A549 (cell line): ENCODE measurements around the gene SOS1. TPM values are rescaled to one million over a fixed set of nuclear protein-coding genes. Genes with fewer than 3 reads are reported as not detected.

Experiments used
- ATAC-seq, 2 experiments: fragments of 200-7000 bp in 1 of 2; fragments of >200 bp in 1 of 2; cut with Nextera tagmentation in 1 of 2; cut with Tn5 transposase in 1 of 2; 3 replicates each; pipeline versions ENCODE4 v1.8.0 to v1.9.1; 2018 to 2020; ENCODE audit warnings: mild to moderate bottlenecking in 1 of 2, moderate library complexity in 1 of 2
- CTCF ChIA-PET: fragments of 300-600 bp; sonication (Branson Sonifier 250); formaldehyde crosslinking; extraction: SDS; loops from one replicate; lab custom pipeline; 2021; ENCODE audit warnings: antibody characterized with exemption, inconsistent platforms; lab: Yijun Ruan, JAX
- POLR2A ChIA-PET: fragments of 350-600 bp; formaldehyde crosslinking; extraction: SDS; loops from one replicate; lab custom pipeline; 2021; ENCODE audit warnings: antibody characterized with exemption, inconsistent platforms; lab: Yijun Ruan, JAX
- DNase-seq, 2 experiments: peaks; one replicate each; pipeline versions ENCODE4 v3.0.0 to v3.0.0-alpha.2; 2011 to 2016; ENCODE audit warnings: low read depth in 1 of 2, low spot score in 1 of 2
- FAIRE-seq: peaks from 2 replicates; lab custom pipeline; 2011; peaks lifted over from hg19 to GRCh38; lab: Jason Lieb, UNC
- H3K27ac ChIP-seq, 2 experiments: fragments of >200 bp; sonication (Bioruptor Twin); formaldehyde crosslinking; 3 replicates each; pipeline ENCODE4 v1.5.1; 2016 to 2017
- H3K4me1 ChIP-seq: fragments of >200 bp; sonication (Bioruptor Twin); formaldehyde crosslinking; 3 replicates; pipeline ENCODE4 v1.6.1; 2016
- H3K4me2 ChIP-seq: fragments of >200 bp; sonication (Bioruptor Twin); formaldehyde crosslinking; 3 replicates; pipeline ENCODE4 v1.6.1; 2016
- H3K4me3 ChIP-seq: fragments of >200 bp; sonication (Bioruptor Twin); formaldehyde crosslinking; 3 replicates; pipeline ENCODE4 v1.5.1; 2016
- H3K9me3 ChIP-seq: fragments of >200 bp; sonication (Bioruptor Twin); formaldehyde crosslinking; 3 replicates; pipeline ENCODE4 v1.6.1; 2016
- ATOH8 ChIP-seq: fragments of 250-450 bp; sonication (Bioruptor Pico); IDR thresholded peaks from 2 replicates; pipeline ENCODE4 v1.5.0; 2020; ENCODE audit warnings: low read depth, mild to moderate bottlenecking, moderate library complexity
- BHLHE40 ChIP-seq: IDR thresholded peaks from 2 replicates; pipeline ENCODE4 v1.6.1; 2012; ENCODE audit warnings: low read depth, low read length, inconsistent platforms
- CEBPB ChIP-seq, 2 experiments: fragments of >200 bp in 1 of 2; sonication (Bioruptor Twin) in 1 of 2; formaldehyde crosslinking in 1 of 2; IDR thresholded peaks; 2 replicates each; pipeline ENCODE4 v1.6.1; 2012 to 2016
- CHD2 ChIP-seq: fragments of 150-350 bp; IDR thresholded peaks from 2 replicates; pipeline ENCODE4 v1.6.1; 2014; ENCODE audit warnings: low read length; ENCODE audit not compliant: partially characterized antibody
- CTCF ChIP-seq: fragments of >200 bp; sonication (Bioruptor Twin); formaldehyde crosslinking; IDR thresholded peaks from 3 replicates; pipeline ENCODE4 v1.5.1; 2016
- EHF ChIP-seq: fragments of 250-450 bp; sonication (Bioruptor Pico); IDR thresholded peaks from 2 replicates; pipeline ENCODE4 v1.5.0; 2020; ENCODE audit warnings: mild to moderate bottlenecking
- EP300 ChIP-seq, 2 experiments: fragments of >200 bp; sonication (Bioruptor Twin); formaldehyde crosslinking; IDR thresholded peaks; 2 replicates in 1 of 2; 3 replicates in 1 of 2; pipeline ENCODE4 v1.6.1; 2016 to 2017
- ESRRA ChIP-seq: fragments of 150-350 bp; IDR thresholded peaks from 2 replicates; pipeline ENCODE4 v1.6.1; 2014; ENCODE audit warnings: mild to moderate bottlenecking, low read length, borderline replicate concordance
- FOXS1 ChIP-seq: fragments of 250-450 bp; sonication (Bioruptor Pico); IDR thresholded peaks from 2 replicates; pipeline ENCODE4 v1.5.0; 2020; ENCODE audit warnings: mild to moderate bottlenecking, moderate library complexity
- HDAC2 ChIP-seq: fragments of 200-600 bp; sonication (generic); IDR thresholded peaks from 2 replicates; pipeline ENCODE4 v1.6.1; 2016
- HES2 ChIP-seq: fragments of >200 bp; sonication (Bioruptor Twin); formaldehyde crosslinking; IDR thresholded peaks from 2 replicates; pipeline ENCODE4 v1.6.1; 2016
- HOXB5 ChIP-seq: fragments of 250-450 bp; sonication (Bioruptor Pico); IDR thresholded peaks from 2 replicates; pipeline ENCODE4 v1.5.0; 2020; ENCODE audit warnings: mild to moderate bottlenecking, moderate library complexity
- JUN ChIP-seq, 2 experiments: fragments of >200 bp; sonication (Bioruptor Twin); formaldehyde crosslinking; IDR thresholded peaks; 2 replicates in 1 of 2; 3 replicates in 1 of 2; pipeline ENCODE4 v1.6.1; 2016 to 2017
- JUNB ChIP-seq: fragments of >200 bp; sonication (Bioruptor Twin); formaldehyde crosslinking; IDR thresholded peaks from 2 replicates; pipeline ENCODE4 v1.6.1; 2016
- KDM1A ChIP-seq: fragments of 200-600 bp; sonication (generic); IDR thresholded peaks from 2 replicates; pipeline ENCODE4 v1.6.1; 2016; ENCODE audit warnings: low read depth, mild to moderate bottlenecking
- MAX ChIP-seq: IDR thresholded peaks from 2 replicates; pipeline ENCODE4 v1.6.1; 2012
- NFE2L2 ChIP-seq: fragments of 150-350 bp; conservative IDR thresholded peaks from 2 replicates; pipeline ENCODE4 v1.6.1; 2014; ENCODE audit warnings: low read length
- NPAS2 ChIP-seq: fragments of 250-450 bp; sonication (Bioruptor Pico); IDR thresholded peaks from 2 replicates; pipeline ENCODE4 v1.8.0; 2022; ENCODE audit warnings: mild to moderate bottlenecking, moderate library complexity, borderline replicate concordance
- NR3C1 ChIP-seq: fragments of >200 bp; sonication (Bioruptor Twin); formaldehyde crosslinking; IDR thresholded peaks from 3 replicates; pipeline ENCODE4 v1.6.1; 2017
- PHF8 ChIP-seq: fragments of 200-600 bp; sonication (generic); IDR thresholded peaks from 2 replicates; pipeline ENCODE4 v1.6.1; 2016; ENCODE audit warnings: low read depth, mild to moderate bottlenecking, antibody characterized with exemption, moderate library complexity, borderline replicate concordance
- RAD21 ChIP-seq, 2 experiments: fragments of >200 bp in 1 of 2; sonication (Bioruptor Twin) in 1 of 2; formaldehyde crosslinking in 1 of 2; IDR thresholded peaks in 1 of 2; conservative IDR thresholded peaks in 1 of 2; 2 replicates in 1 of 2; 3 replicates in 1 of 2; pipeline ENCODE4 v1.6.1; 2012 to 2018; ENCODE audit warnings: inconsistent platforms in 1 of 2
- RARB ChIP-seq: fragments of 250-450 bp; sonication (Bioruptor Pico); IDR thresholded peaks from 2 replicates; pipeline ENCODE4 v1.8.0; 2021; ENCODE audit warnings: mild to moderate bottlenecking, moderate library complexity
- RNF2 ChIP-seq: fragments of 200-600 bp; sonication (generic); IDR thresholded peaks from 2 replicates; pipeline ENCODE4 v1.6.1; 2016; ENCODE audit warnings: low read depth, mild to moderate bottlenecking, antibody characterized with exemption, moderate library complexity, borderline replicate concordance
- SREBF2 ChIP-seq: fragments of 450-650 bp; IDR thresholded peaks from 2 replicates; pipeline ENCODE4 v1.6.1; 2014; ENCODE audit warnings: mild to moderate bottlenecking, moderate library complexity
- TFCP2L1 ChIP-seq: fragments of 250-450 bp; sonication (Bioruptor Pico); IDR thresholded peaks from 2 replicates; pipeline ENCODE4 v1.5.0; 2021; ENCODE audit warnings: mild to moderate bottlenecking
- ZFP36 ChIP-seq: fragments of 450-650 bp; IDR thresholded peaks from 2 replicates; pipeline ENCODE4 v1.6.1; 2014; ENCODE audit warnings: borderline replicate concordance; ENCODE audit not compliant: partially characterized antibody
- ZNF302 ChIP-seq: fragments of 250-450 bp; sonication (Bioruptor Pico); IDR thresholded peaks from 2 replicates; pipeline ENCODE4 v1.9.0; 2021; ENCODE audit warnings: inconsistent platforms, mild to moderate bottlenecking, moderate library complexity
- ZSCAN20 ChIP-seq: fragments of 250-450 bp; sonication (Bioruptor Pico); IDR thresholded peaks from 2 replicates; pipeline ENCODE4 v1.8.0; 2022; ENCODE audit warnings: mild to moderate bottlenecking, moderate library complexity
- WGBS: methylation state at CpG from one replicate; pipeline ENCODE4 v1.1.6; 2017; ENCODE audit errors: missing lambda C conversion rate; 5-methylcytosine and 5-hydroxymethylcytosine counted together
- polyA plus RNA-seq, 4 experiments: library from polyadenylated mRNA; depleted of rRNA in 3 of 4; stranded (reverse); fragments of >200 nt; fragmentation: RNase III in 1 of 4; extraction: RNeasy Plus Mini Kit Qiagen cat#74134 plus additional on column Dnase treatment in 1 of 4; gene quantifications; 2 replicates in 3 of 4; 3 replicates in 1 of 4; pipeline ENCODE4 v1.2.3, GENCODE V29; 2011 to 2017

The SOS1 gene
- polyA plus RNA-seq, 2 of the 4 experiments (the other 2 are of a cell fraction): 19.6 to 48.9 TPM

- ATAC-seq (no peak), DNase-seq (no peak), FAIRE-seq (no peak)
- Histone ChIP-seq H3K4me3 (no peak overlapping the region), H3K9me3 (no peaks in the 10 kb centered on the region), H3K4me2 (no peak overlapping the region), H3K27ac (no peak overlapping the region), H3K4me1 (peaks cover 15% of the 10 kb centered on the region)
- TF ChIP-seq SREBF2: no peak
- TF ChIP-seq RAD21 (conservative IDR thresholded peaks at IDR 0.05 in 1 of 2, IDR thresholded peaks at IDR 0.05 in 1 of 2): no peak
- no peak for TF ChIP-seq HOXB5 (CRISPR knock-in tag)
- TF ChIP-seq EP300 (IDR thresholded peaks at IDR 0.05): no peak
- TF ChIP-seq RARB: no peak
- TF ChIP-seq EHF (CRISPR knock-in tag): no peak
- no peak for TF ChIP-seq FOXS1 (CRISPR knock-in tag)
- TF ChIP-seq ZFP36: no peak
- no peak for TF ChIP-seq JUN (IDR thresholded peaks at IDR 0.05)
- no peak for TF ChIP-seq NPAS2
- TF ChIP-seq HES2: no peak
- TF ChIP-seq JUNB: no peak
- no peak for TF ChIP-seq CEBPB (IDR thresholded peaks at IDR 0.05)
- no peak for TF ChIP-seq MAX
- no peak for TF ChIP-seq ATOH8 (CRISPR knock-in tag)
- TF ChIP-seq ZNF302 (CRISPR knock-in tag): no peak
- 91% methylated on average over 5 of the region's 5 CpGs for WGBS
- POLR2A ChIA-PET: no interaction called here
- CTCF ChIA-PET: interaction anchor here (0.8 to 7.2 kb wide), 12 partner anchors 9 to 308 kb away, joined by 3 to 97 read pairs (median 4); no protein-coding TSS in a partner anchor
Measured at GRCh38 chr2:38945911-38946310, 174.9 kb downstream of the SOS1 start.

GRCh38 chr2:38945372-38945771 lies 175.5 kb downstream of the SOS1 start:
- no peak overlapping the region for H3K4me2 ChIP-seq
- DNase-seq: no peak
- ChIA-PET POLR2A (no interaction called here), CTCF (interaction anchor here (1.2 to 6.0 kb wide), 5 partner anchors 8 to 55 kb away, joined by 3 to 50 read pairs (median 3); no protein-coding TSS in a partner anchor)
- FAIRE-seq: no peak
- 93% methylated on average over 4 of the region's 4 CpGs for WGBS
- no peak for TF ChIP-seq MAX
- TF ChIP-seq BHLHE40: no peak
- no peak for TF ChIP-seq HOXB5 (CRISPR knock-in tag)
- TF ChIP-seq TFCP2L1: no peak
- TF ChIP-seq PHF8: no peak
- TF ChIP-seq CHD2: no peak
- no peak for TF ChIP-seq CTCF
- no peak for TF ChIP-seq ZSCAN20 (CRISPR knock-in tag)
- no peak overlapping the region for H3K27ac ChIP-seq
- no peak for ATAC-seq
- H3K4me1 ChIP-seq: peaks cover 15% of the 10 kb centered on the region
- no peaks in the 10 kb centered on the region for H3K9me3 ChIP-seq
- H3K4me3 ChIP-seq: no peak overlapping the region

DNA sequence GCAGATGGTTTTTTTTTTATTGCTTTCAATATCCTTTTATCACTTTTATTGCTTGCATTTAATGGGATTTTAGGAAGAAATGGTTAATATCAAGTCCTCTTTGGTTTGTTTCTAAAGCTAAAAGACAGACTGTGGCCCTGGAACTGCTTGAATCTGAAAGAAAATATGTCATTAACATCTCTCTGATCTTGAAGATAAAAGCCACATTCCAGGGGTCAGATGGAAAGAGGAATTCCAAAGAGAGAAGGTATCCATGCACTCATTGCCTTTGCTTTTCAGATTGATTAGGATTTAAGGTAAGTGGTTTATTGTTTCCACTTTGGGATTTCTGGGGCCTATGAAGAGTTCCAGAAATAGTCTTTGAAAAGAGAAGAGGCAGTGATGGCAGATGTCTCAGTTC lies 177.1 kb downstream of the SOS1 start:
- FAIRE-seq (no peak), ATAC-seq (no peak), DNase-seq (no peak)
- H3K27ac ChIP-seq: no peak overlapping the region
- CTCF ChIA-PET: interaction anchor here (1.0 to 2.2 kb wide), 3 partner anchors 18 to 286 kb away, joined by 3 to 9 read pairs (median 6); no protein-coding TSS in a partner anchor
- H3K4me2 ChIP-seq: no peak overlapping the region
- H3K4me1 ChIP-seq: peaks cover 15% of the 10 kb centered on the region
- POLR2A ChIA-PET: no interaction called here
- no peaks in the 10 kb centered on the region for H3K9me3 ChIP-seq
- TF ChIP-seq KDM1A (no peak), HDAC2 (no peak), ATOH8 (CRISPR knock-in tag) (no peak), ZSCAN20 (CRISPR knock-in tag) (no peak), JUNB (no peak), PHF8 (no peak), NR3C1 (no peak), NFE2L2 (no peak), RNF2 (no peak), ZFP36 (no peak), ESRRA (no peak)
- no peak overlapping the region for H3K4me3 ChIP-seq
